ENCODE results near the gene BAK1. TPM values are rescaled to one million over a fixed set of nuclear protein-coding genes. Genes with fewer than 3 reads are reported as not detected.
"Not testable (repeated sequence)": the region's sequence is repeated elsewhere in the genome, so short reads cannot be mapped to it uniquely, and the experiment has no call there.

Gene BAK1
- total RNA-seq, 4 donors from 2014 or later: 14.3 to 26.2 (median 20.0) TPM

DNA sequence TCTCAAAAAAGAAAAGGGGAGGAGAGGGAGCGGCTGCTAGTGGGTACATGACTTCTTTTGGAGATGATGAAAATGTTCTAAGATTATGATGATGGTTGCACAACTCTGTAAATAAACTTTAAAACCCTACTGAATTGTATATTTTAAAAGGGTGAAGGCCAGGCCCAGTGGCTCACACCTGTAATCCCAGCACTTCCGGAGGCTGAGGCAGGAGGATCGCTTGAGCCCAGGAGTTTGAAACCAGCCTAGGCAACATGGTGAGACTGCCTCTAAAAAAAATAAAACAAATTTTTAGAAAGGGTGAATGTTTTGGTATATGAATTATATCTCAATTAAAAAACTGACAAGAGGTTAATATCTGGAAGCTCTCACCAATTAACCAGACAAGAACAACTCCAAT is 45.4 kb downstream of the BAK1 start:
- 91 to 100% methylated on average over 3 of the region's 3 CpGs for WGBS, 2 donors
- TF ChIP-seq POLR2A (IDR thresholded peaks at IDR 0.05): no peak
- TF ChIP-seq, protein P1, sequence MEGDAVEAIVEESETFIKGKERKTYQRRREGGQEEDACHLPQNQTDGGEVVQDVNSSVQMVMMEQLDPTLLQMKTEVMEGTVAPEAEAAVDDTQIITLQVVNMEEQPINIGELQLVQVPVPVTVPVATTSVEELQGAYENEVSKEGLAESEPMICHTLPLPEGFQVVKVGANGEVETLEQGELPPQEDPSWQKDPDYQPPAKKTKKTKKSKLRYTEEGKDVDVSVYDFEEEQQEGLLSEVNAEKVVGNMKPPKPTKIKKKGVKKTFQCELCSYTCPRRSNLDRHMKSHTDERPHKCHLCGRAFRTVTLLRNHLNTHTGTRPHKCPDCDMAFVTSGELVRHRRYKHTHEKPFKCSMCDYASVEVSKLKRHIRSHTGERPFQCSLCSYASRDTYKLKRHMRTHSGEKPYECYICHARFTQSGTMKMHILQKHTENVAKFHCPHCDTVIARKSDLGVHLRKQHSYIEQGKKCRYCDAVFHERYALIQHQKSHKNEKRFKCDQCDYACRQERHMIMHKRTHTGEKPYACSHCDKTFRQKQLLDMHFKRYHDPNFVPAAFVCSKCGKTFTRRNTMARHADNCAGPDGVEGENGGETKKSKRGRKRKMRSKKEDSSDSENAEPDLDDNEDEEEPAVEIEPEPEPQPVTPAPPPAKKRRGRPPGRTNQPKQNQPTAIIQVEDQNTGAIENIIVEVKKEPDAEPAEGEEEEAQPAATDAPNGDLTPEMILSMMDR (IDR thresholded peaks at IDR 0.05): no peak

DNA sequence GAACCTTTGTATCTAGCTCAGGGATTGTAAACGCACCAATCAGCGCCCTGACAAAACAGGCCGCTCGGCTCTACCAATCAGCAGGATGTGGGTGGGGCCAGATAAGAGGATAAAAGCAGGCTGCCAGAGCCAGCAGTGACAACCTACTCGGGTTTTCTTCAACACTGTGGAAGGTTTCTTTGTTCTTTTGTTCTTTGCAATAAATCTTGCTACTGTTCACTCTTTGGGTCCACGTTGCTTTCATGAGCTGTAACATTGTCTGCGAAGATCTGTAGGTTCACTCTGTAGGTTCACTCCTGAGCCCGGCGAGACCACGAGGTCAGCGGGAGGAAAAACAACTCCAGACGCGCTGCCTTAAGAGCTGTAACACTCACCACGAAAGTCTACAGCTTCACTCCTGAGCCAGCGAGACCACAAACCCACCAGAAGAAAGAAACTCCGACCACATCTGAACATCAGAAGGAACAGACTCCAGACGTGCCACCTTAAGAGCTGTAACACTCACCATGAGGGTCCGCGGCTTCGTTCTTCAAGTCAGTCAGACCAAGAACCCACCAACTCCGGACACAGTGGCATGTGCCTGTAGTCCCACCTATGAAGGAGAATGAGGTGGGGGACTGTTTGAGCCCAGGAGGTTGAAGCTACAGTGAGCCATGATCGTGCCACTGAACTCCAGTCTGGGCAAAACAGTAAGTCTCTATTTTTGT is 46.8 kb downstream of the BAK1 start:
- 81% methylated on average over 16 of the region's 22 CpGs for WGBS, 2 donors
- intact Hi-C loops (cut with DNase I); H3K4me3 ChIP-seq; H3K27ac ChIP-seq; H3K4me1 ChIP-seq; H3K27me3 ChIP-seq; DNase-seq; H3K36me3 ChIP-seq; H3K9me3 ChIP-seq: not testable (repeated sequence)

More for the DNA sequence above, 45.4 kb downstream of the BAK1 start:
- no peak for DNase-seq
- no peaks in the 10 kb centered on the region for H3K9me3 ChIP-seq
- intact Hi-C loops (cut with DNase I): no loop called here
- H3K27ac ChIP-seq: no peak overlapping the region
- H3K4me3 ChIP-seq: no peak overlapping the region
- no peaks in the 10 kb centered on the region for H3K27me3 ChIP-seq
- no peaks in the 10 kb centered on the region for H3K36me3 ChIP-seq
- peaks cover 0 to 2% (median 0%) of the 10 kb centered on the region in 3 donors for H3K4me1 ChIP-seq

DNA sequence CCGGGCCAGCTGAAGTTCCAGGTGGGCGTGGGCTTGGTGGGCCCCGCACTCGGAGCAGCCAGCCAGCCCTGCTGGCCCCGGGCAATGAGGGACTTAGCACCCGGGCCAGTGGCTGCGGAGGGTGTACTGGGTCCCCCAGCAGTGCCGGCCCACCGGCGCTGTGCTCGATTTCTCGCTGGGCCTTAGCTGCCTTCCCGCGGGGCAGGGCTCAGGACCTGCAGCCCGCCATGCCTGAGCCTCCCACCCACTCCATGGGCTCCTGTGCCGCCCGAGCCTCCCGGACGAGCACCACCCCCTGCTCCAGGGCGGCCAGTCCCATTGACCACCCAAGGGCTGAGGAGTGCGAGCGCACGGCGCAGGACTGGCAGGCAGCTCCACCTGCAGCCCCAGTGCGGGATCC is 47.6 kb downstream of the BAK1 start:
- H3K27ac ChIP-seq; H3K9me3 ChIP-seq; H3K36me3 ChIP-seq; H3K4me1 ChIP-seq; H3K27me3 ChIP-seq; H3K4me3 ChIP-seq; DNase-seq; intact Hi-C loops (cut with DNase I): not testable (repeated sequence)
- WGBS, 2 donors: 100% methylated on average over 11 of the region's 25 CpGs; no CpG with 5 or more reads in 1 of the 2 donors

DNA sequence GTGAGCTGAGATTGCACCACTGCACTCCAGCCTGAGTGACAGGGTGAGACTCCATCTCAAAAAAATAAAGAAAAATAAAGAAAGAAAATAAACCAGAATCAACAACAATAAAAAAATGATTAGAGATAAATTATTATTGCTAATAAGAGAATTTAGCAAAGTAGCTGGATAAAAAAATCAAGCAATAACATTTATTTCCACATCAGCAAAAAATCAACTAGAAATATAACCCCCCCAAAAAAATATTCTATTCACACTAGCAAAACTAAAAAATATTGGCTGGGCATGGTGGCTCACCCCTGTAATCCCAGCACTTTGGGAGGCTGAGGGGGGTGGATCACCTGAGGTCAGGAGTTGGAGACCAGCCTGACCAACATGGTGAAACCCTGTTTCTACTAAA is 49.5 kb downstream of the BAK1 start:
- H3K27me3 ChIP-seq; H3K27ac ChIP-seq; H3K9me3 ChIP-seq; H3K4me1 ChIP-seq; H3K4me3 ChIP-seq; DNase-seq; H3K36me3 ChIP-seq; intact Hi-C loops (cut with DNase I): not testable (repeated sequence)

Small RNAs within 50 kb of the gene (small RNA-seq; reads per million reads assigned to genes)
- gene RF00017: 0 reads per million in 4 donors

Other genes with a start within 250 kb of the BAK1 start
- 10 to 100 TPM in 2 of 4 donors, 1 to 10 TPM in 2; 9.6 to 38.9 (median 11.2) TPM for gene KIFC1, start 188.5 kb downstream of the BAK1 start, total RNA-seq
- 10 to 100 TPM in 3 of 4 donors, 1 to 10 TPM in 1; 8.1 to 48.6 (median 17.3) TPM for gene PHF1, start 169.3 kb downstream of the BAK1 start, total RNA-seq
- gene CUTA, start 162.2 kb downstream of the BAK1 start, total RNA-seq: 10 to 100 TPM; 46.0 to 93.1 (median 69.4) TPM
- 1 to 10 TPM; 3.3 to 8.6 (median 4.1) TPM for gene SYNGAP1, start 160.2 kb downstream of the BAK1 start, total RNA-seq
- gene ZBTB9, start 125.7 kb downstream of the BAK1 start, total RNA-seq: 1 to 10 TPM; 2.8 to 4.8 (median 3.3) TPM
- gene ITPR3, start 41.0 kb upstream of the BAK1 start, total RNA-seq: 10 to 100 TPM; 21.8 to 39.2 (median 35.3) TPM
- 10 to 100 TPM in 3 of 4 donors, 1 to 10 TPM in 1; 7.8 to 36.8 (median 13.7) TPM for gene UQCC2, start 131.4 kb upstream of the BAK1 start, total RNA-seq
- gene IP6K3, start 166.6 kb upstream of the BAK1 start, total RNA-seq: 1 to 10 TPM in 2 of 4 donors, under 1 TPM in 1, not detected in 1; 0.75 to 5.5 (median 1.7) TPM
- gene LEMD2, start 208.9 kb upstream of the BAK1 start, total RNA-seq: 10 to 100 TPM; 37.7 to 47.2 (median 42.3) TPM
- gene MLN, start 223.7 kb upstream of the BAK1 start, total RNA-seq: not detected

Data from esophagus squamous epithelium (tissue), 5 donors.